Activated naive CD4-positive, alpha-beta T cell treated with anti-CD3 and anti-CD28 coated beads, Interleukin-2, amount 50 U/mL, for 16 hours (primary cell): ENCODE results near the gene OST4.

ENCODE experiments used
- DNase-seq: peaks from one replicate; pipeline ENCODE4 v3.0.0-alpha.2; 2020

OST4 gene

GRCh38 chr2:27092696-27093429 is 21.4 kb upstream of the OST4 start:
- no peak for DNase-seq

GRCh38 chr2:27091746-27092695 is 20.6 kb upstream of the OST4 start:
- DNase-seq = no peak

GRCh38 chr2:27089111-27089954 is 17.9 kb upstream of the OST4 start:
- DNase-seq = no peak

- DNase-seq = no peak
These were observed 17.2 kb upstream of the OST4 start for GRCh38 chr2:27088634-27089033.

GRCh38 chr2:27087823-27088410 is 16.5 kb upstream of the OST4 start:
- DNase-seq = no peak

- DNase-seq = peak; percentile 24
These were observed 15.5 kb upstream of the OST4 start, which contains the start of gene KHK for GRCh38 chr2:27086724-27087593. Gene KHK (plus strand): TSS chr2:27086772. CDS start chr2:27087260, 488 bp downstream.

- peak; percentile 97 for DNase-seq
These were observed 14.8 kb upstream of the OST4 start for GRCh38 chr2:27086090-27086723.

GRCh38 chr2:27085673-27086089 is 14.2 kb upstream of the OST4 start:
- peak; percentile 42 for DNase-seq

GRCh38 chr2:27085062-27085672 is 13.7 kb upstream of the OST4 start:
- no peak for DNase-seq

- no peak for DNase-seq
These were observed 13.0 kb upstream of the OST4 start for GRCh38 chr2:27084297-27085061.

- DNase-seq = no peak
These were observed 12.2 kb upstream of the OST4 start for GRCh38 chr2:27083410-27084296.

GRCh38 chr2:27082773-27083409 is 11.4 kb upstream of the OST4 start:
- no peak for DNase-seq

GRCh38 chr2:27081984-27082772 is 10.7 kb upstream of the OST4 start:
- no peak for DNase-seq

GRCh38 chr2:27080603-27080936 is 9.1 kb upstream of the OST4 start:
- DNase-seq = no peak

GRCh38 chr2:27080140-27080469 is 8.7 kb upstream of the OST4 start:
- no peak for DNase-seq

GRCh38 chr2:27079233-27080139 is 8.0 kb upstream of the OST4 start:
- DNase-seq = no peak
